CD4-positive, alpha-beta T cell (primary cell): Measurements from ENCODE around the gene ADAM19. TPM values are rescaled to one million over a fixed set of nuclear protein-coding genes. Genes with fewer than 3 reads are reported as not detected.

Source experiments
- ATAC-seq: fragments of 200-7000 bp; cut with Tn5 transposase; one replicate; pipeline ENCODE4 v1.10.0; 2022; ENCODE audit warnings: mild to moderate bottlenecking; ENCODE audit not compliant: poor library complexity
- CTCF ChIA-PET: fragments of 350-600 bp; sonication (Branson Sonifier 250); formaldehyde crosslinking; loops from one replicate; lab custom pipeline; 2021; ENCODE audit warnings: antibody characterized with exemption, inconsistent platforms; lab: Charles Lee
- POLR2A ChIA-PET: fragments of 350-600 bp; sonication (Branson Sonifier 250); formaldehyde crosslinking; loops from one replicate; lab custom pipeline; 2021; ENCODE audit warnings: antibody characterized with exemption, inconsistent platforms; lab: Charles Lee
- DNase-seq, 14 experiments: peaks; one replicate each; pipeline ENCODE4 v3.0.0-alpha.2; 2013 to 2020; ENCODE audit warnings: mixed read lengths in 2 of 14
- H3K27ac ChIP-seq, 2 donors: one replicate each; pipeline versions ENCODE4 v1.5.1 to v1.7.0; 2013; ENCODE audit warnings: low read length in 2 of 2, low read depth in 1 of 2, mild to moderate bottlenecking in 1 of 2
- H3K27me3 ChIP-seq, 2 experiments: 1 replicate in 1 of 2; 2 replicates in 1 of 2; pipeline versions ENCODE4 v1.6.1 to v1.7.0; 2013; ENCODE audit warnings: low read length in 2 of 2, control low read depth in 1 of 2, mild to moderate bottlenecking in 1 of 2, moderate library complexity in 1 of 2; ENCODE audit not compliant: insufficient read depth in 2 of 2, control insufficient read depth in 1 of 2
- H3K36me3 ChIP-seq: one replicate; pipeline ENCODE4 v1.6.1; 2013; ENCODE audit warnings: low read length, control low read depth; ENCODE audit not compliant: insufficient read depth
- H3K4me1 ChIP-seq: one replicate; pipeline ENCODE4 v1.6.1; 2013; ENCODE audit warnings: low read length, control low read depth; ENCODE audit not compliant: insufficient read depth
- H3K4me3 ChIP-seq: one replicate; pipeline ENCODE4 v1.5.1; 2013; ENCODE audit warnings: mild to moderate bottlenecking, low read length, moderate library complexity
- H3K9me3 ChIP-seq, 2 experiments: 1 replicate in 1 of 2; 2 replicates in 1 of 2; pipeline versions ENCODE4 v1.6.1 to v1.7.0; 2013; ENCODE audit warnings: low read length in 2 of 2, mild to moderate bottlenecking in 2 of 2, control low read depth in 1 of 2, moderate library complexity in 1 of 2; ENCODE audit not compliant: control insufficient read depth in 1 of 2, insufficient read depth in 1 of 2
- H3K27ac Mint-ChIP-seq: one replicate; pipeline ENCODE4 v1.8.0; 2020; ENCODE audit warnings: mixed read lengths
- H3K27me3 Mint-ChIP-seq: one replicate; pipeline ENCODE4 v1.8.0; 2021; ENCODE audit warnings: mixed read lengths
- H3K36me3 Mint-ChIP-seq: one replicate; pipeline ENCODE4 v1.8.0; 2021; ENCODE audit warnings: low read depth, mixed read lengths
- H3K4me1 Mint-ChIP-seq: one replicate; pipeline ENCODE4 v1.8.0; 2021; ENCODE audit warnings: low read depth, mixed read lengths
- H3K4me3 Mint-ChIP-seq: one replicate; pipeline ENCODE4 v1.8.0; 2020; ENCODE audit warnings: mild to moderate bottlenecking, mixed read lengths
- H3K9me3 Mint-ChIP-seq: one replicate; pipeline ENCODE4 v1.8.0; 2020; ENCODE audit warnings: mixed read lengths
- intact Hi-C, 2 experiments: fragments of 100-400 bp; cut with DNase I in 1 of 2; cut with micrococcal nuclease in 1 of 2; formaldehyde crosslinking; loops; one replicate each; pipeline versions ENCODE4 v1.15.1 to v1.9.0; 2023 to 2025; cut with DNase I, micrococcal nuclease
- total RNA-seq, 174 experiments: library from RNA in 2 of 174; stranded (reverse) in 2 of 174; gene quantifications; one replicate each; pipeline ENCODE4 v1.2.3 and lab custom pipeline; 2021 to 2026
- TF ChIP-seq, protein P1 (sequence below): fragments of 200-600 bp; IDR thresholded peaks from one replicate; pipeline ENCODE4 v1.8.0; 2022; ENCODE audit warnings: antibody characterized with exemption, mild to moderate bottlenecking

Gene ADAM19
- total RNA-seq, 2 experiments from 2014 or later, result 26.7 to 29.1 TPM

DNA sequence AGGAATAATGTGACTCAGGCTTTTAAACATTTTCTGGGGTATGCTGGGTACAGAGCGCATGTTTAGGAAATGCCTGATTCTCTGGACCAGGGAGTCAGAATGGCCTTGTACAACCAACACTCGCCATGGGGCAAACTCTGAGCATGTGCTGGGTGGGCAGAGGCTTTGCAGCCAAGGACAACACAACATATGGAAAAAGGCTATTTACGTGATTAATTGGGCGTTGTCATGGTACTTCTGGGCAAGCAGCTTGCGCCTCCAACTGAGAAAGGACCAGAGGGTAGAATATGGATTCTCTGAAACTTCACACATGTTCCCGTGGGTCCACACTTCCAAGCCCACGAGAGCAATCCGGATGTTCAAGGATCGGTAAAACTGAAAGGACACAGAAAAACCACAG, 66.5 kb downstream of the ADAM19 start:
- ChIA-PET CTCF (no interaction called here), POLR2A (no interaction called here)
- Histone ChIP-seq H3K27me3 (no peaks in the 10 kb centered on the region), H3K4me1 (peaks cover 12% of the 10 kb centered on the region), H3K36me3 (peaks cover 81% of the 10 kb centered on the region), H3K27ac (no peak overlapping the region), H3K4me3 (no peak overlapping the region), H3K9me3 (no peaks in the 10 kb centered on the region)
- H3K27me3 Mint-ChIP-seq, result no peaks in the 10 kb centered on the region
- H3K4me3 Mint-ChIP-seq, result no peak overlapping the region
- peaks cover 47% of the 10 kb centered on the region for H3K36me3 Mint-ChIP-seq
- TF ChIP-seq, protein P1, sequence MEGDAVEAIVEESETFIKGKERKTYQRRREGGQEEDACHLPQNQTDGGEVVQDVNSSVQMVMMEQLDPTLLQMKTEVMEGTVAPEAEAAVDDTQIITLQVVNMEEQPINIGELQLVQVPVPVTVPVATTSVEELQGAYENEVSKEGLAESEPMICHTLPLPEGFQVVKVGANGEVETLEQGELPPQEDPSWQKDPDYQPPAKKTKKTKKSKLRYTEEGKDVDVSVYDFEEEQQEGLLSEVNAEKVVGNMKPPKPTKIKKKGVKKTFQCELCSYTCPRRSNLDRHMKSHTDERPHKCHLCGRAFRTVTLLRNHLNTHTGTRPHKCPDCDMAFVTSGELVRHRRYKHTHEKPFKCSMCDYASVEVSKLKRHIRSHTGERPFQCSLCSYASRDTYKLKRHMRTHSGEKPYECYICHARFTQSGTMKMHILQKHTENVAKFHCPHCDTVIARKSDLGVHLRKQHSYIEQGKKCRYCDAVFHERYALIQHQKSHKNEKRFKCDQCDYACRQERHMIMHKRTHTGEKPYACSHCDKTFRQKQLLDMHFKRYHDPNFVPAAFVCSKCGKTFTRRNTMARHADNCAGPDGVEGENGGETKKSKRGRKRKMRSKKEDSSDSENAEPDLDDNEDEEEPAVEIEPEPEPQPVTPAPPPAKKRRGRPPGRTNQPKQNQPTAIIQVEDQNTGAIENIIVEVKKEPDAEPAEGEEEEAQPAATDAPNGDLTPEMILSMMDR, result no peak
- ATAC-seq (no peak), DNase-seq (no peak)
- intact Hi-C loops, result no loop called here
- H3K9me3 Mint-ChIP-seq, result no peaks in the 10 kb centered on the region
- H3K27ac Mint-ChIP-seq, result no peak overlapping the region
- H3K4me1 Mint-ChIP-seq, result peaks cover 8% of the 10 kb centered on the region

DNA sequence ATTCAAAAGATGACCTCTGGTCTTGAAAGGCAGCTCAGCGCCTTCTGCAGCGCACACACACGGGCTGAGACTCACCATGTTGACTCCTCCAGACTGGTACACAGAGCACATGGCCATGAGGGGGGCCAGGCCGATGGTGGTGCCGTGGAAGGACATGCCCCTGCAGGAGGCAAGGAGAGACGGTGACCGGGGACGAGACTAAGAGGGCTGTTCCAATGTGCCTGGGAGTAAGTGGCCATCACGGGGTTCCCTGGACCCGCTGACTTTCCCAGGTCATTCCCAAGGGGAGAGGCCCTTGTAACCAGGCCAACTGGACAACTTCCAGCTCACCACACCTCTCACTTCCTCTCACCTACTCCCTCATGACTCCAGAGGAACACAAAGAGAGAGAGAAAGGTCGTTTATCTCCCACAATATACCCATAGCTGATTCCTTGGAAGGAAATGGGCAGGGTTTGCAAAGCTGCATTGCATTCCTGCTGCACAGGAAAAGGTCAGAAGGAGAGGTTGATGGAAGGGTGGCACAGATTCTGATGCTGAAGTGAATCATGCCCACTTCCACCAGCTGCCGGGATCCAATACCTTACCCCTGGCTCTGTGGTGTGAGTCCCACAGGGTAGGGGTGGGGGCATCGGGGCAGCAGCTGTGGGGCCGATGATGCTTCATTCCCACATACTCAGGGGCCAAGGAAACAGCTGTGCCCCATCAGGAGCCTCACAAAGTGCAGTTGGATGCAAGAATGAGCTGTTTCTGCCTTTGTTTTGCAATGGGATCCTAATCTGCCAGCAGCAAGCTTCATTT, 68.4 kb downstream of the ADAM19 start:
- Mint-ChIP-seq H3K4me1 (peaks cover 15% of the 10 kb centered on the region), H3K36me3 (peaks cover 41% of the 10 kb centered on the region), H3K27me3 (no peaks in the 10 kb centered on the region), H3K9me3 (no peaks in the 10 kb centered on the region), H3K4me3 (no peak overlapping the region), H3K27ac (no peak overlapping the region)
- H3K4me3 ChIP-seq, result no peak overlapping the region
- ChIA-PET POLR2A (no interaction called here), CTCF (no interaction called here)
- intact Hi-C loops, result no loop called here
- no peaks in the 10 kb centered on the region for H3K9me3 ChIP-seq
- no peak for ATAC-seq
- H3K36me3 ChIP-seq, result peaks cover 79% of the 10 kb centered on the region
- no peak for DNase-seq
- TF ChIP-seq, protein P1, result no peak
- H3K4me1 ChIP-seq, result peaks cover 15% of the 10 kb centered on the region
- H3K27me3 ChIP-seq, result no peaks in the 10 kb centered on the region
- no peak overlapping the region for H3K27ac ChIP-seq

DNA sequence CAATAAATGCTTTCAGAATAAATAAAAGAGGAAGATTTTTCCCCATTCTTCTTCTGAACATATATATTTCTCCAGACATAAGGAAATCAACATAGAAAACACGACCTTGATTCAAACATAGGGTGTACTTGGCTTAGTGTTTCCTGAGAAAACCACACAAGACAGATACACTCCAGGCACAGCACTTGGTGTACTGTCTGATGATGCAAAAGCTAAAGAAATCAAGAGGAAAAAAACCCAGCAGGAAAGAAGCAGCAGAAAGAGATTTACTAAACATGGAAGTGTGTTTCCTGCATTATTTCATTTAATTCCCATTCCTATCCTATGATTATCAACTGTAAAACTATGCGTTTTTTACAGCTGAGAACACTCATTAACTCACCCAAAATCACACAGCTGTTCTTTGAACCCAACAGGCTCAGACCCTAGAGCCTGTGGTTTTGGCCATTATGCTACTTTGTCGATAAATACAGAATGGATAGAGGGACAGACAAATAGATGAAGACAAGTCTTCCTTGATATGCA, 69.4 kb downstream of the ADAM19 start:
- Histone ChIP-seq H3K36me3 (peaks cover 79% of the 10 kb centered on the region), H3K27me3 (no peaks in the 10 kb centered on the region), H3K9me3 (no peaks in the 10 kb centered on the region), H3K4me1 (peaks cover 15% of the 10 kb centered on the region), H3K4me3 (no peak overlapping the region), H3K27ac (no peak overlapping the region)
- Mint-ChIP-seq H3K36me3 (peaks cover 42% of the 10 kb centered on the region), H3K4me1 (peaks cover 15% of the 10 kb centered on the region), H3K4me3 (no peak overlapping the region), H3K27ac (no peak overlapping the region), H3K27me3 (no peaks in the 10 kb centered on the region), H3K9me3 (no peaks in the 10 kb centered on the region)
- DNase-seq (no peak), ATAC-seq (no peak)
- ChIA-PET POLR2A (no interaction called here), CTCF (no interaction called here)
- TF ChIP-seq, protein P1, result no peak
- intact Hi-C loops, result no loop called here
